Gastrocnemius medialis (tissue), 4 donors: ENCODE results near the gene ARAP3. TPM values are rescaled to one million over a fixed set of nuclear protein-coding genes. Genes with fewer than 3 reads are reported as not detected.
A peak's percentile ranks its signal among the peaks of the same experiment; 100 is the strongest.
"Not testable (repeated sequence)": the region's sequence is repeated elsewhere in the genome, so short reads cannot be mapped to it uniquely, and the experiment has no call there.

Experiments
- ATAC-seq, 2 donors: fragments of 150-250 bp; one replicate each; pipeline ENCODE4 v1.9.1; 2016
- DNase-seq, 2 donors: peaks; one replicate each; pipeline ENCODE4 v3.0.0-alpha.2; 2019
- H3K27ac ChIP-seq, 4 donors: fragments of 200-600 bp; sonication (generic); 1 replicate in 1 of 4; 2 replicates in 3 of 4; pipeline ENCODE4 v1.5.1; 2016 to 2018; ENCODE audit warnings: mild to moderate bottlenecking in 2 of 4, moderate library complexity in 1 of 4
- H3K27me3 ChIP-seq, 3 donors: fragments of 200-600 bp; sonication (generic) in 2 of 3; 1 replicate in 1 of 3; 2 replicates in 2 of 3; pipeline versions ENCODE4 v1.5.1 to v1.6.0; 2016 to 2019; ENCODE audit warnings: mild to moderate bottlenecking in 1 of 3, moderate library complexity in 1 of 3
- H3K36me3 ChIP-seq, 2 donors: fragments of 200-600 bp; sonication (generic) in 1 of 2; one replicate each; pipeline ENCODE4 v1.5.1; 2017 to 2018
- H3K4me1 ChIP-seq, 2 donors: fragments of 200-600 bp; sonication (generic) in 1 of 2; one replicate each; pipeline ENCODE4 v1.5.1; 2016 to 2017; ENCODE audit warnings: mild to moderate bottlenecking in 2 of 2
- H3K4me3 ChIP-seq, 4 donors: fragments of 200-600 bp; sonication (generic) in 3 of 4; 1 replicate in 1 of 4; 2 replicates in 3 of 4; pipeline ENCODE4 v1.5.1; 2016 to 2019; ENCODE audit warnings: mild to moderate bottlenecking in 2 of 4
- H3K9me3 ChIP-seq, 3 donors: fragments of 200-600 bp; sonication (generic) in 2 of 3; 1 replicate in 1 of 3; 2 replicates in 2 of 3; pipeline ENCODE4 v1.5.1; 2016 to 2019
- POLR2A ChIP-seq, 2 donors: fragments of 450-650 bp; IDR thresholded peaks; one replicate each; pipeline ENCODE4 v1.6.1; 2017; ENCODE audit warnings: antibody characterized with exemption in 2 of 2, mild to moderate bottlenecking in 2 of 2, moderate library complexity in 2 of 2
- in situ Hi-C, 4 donors: fragments of 200-750 bp; cut with MboI; loops; one replicate each; pipeline versions ENCODE4 v1.15.0 to v1.8.0; 2017; ENCODE audit warnings: low sequenced_read_pairs in 4 of 4
- intact Hi-C: fragments of 100-400 bp; cut with DNase I; formaldehyde crosslinking; loops from one replicate; pipeline ENCODE4 v1.15.1; 2023; ENCODE audit warnings: low total_unique reads
- total RNA-seq, 4 donors: library from RNA; depleted of rRNA; stranded (reverse); fragments of >200 nt; gene quantifications; one replicate each; pipeline versions ENCODE4 v1.1.0 to v1.2.3, GENCODE V29; 2016
- TF ChIP-seq, protein P1 (sequence below), 5 experiments: fragments of 450-650 bp in 3 of 5; fragments of 200-600 bp in 2 of 5; sonication (generic) in 2 of 5; IDR thresholded peaks in 4 of 5; conservative IDR thresholded peaks in 1 of 5; 1 replicate in 4 of 5; 2 replicates in 1 of 5; pipeline ENCODE4 v1.5.1; 2016 to 2019; ENCODE audit warnings: antibody characterized with exemption in 5 of 5, mild to moderate bottlenecking in 3 of 5, moderate library complexity in 3 of 5

Gene ARAP3
- total RNA-seq, 4 donors from 2014 or later = 1.6 to 5.5 (median 3.0) TPM

DNA sequence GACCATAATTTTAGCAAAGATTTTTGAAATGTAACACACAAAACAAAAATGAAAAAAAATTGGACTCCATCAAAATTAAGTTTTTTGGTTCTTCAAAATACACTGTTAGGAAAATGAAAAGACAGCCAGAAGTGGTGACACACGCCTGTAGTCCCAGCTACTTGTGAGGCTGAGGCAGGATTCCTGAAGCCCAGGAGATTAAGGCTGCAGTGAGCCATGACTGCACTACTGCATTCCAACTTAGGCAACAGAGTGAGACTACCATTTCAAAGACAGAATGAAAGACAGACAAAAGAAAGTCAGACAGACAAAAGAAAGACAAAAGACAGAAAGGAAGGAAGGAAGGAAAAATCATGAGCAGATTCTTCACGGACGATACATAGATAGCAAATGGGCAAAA, 70.7 kb downstream of the ARAP3 start:
- intact Hi-C loops (no loop called here), in situ Hi-C loops (no loop called here)
- Histone ChIP-seq H3K9me3 (no peaks in the 10 kb centered on the region), H3K4me3 (no peak overlapping the region), H3K27me3 (no peaks in the 10 kb centered on the region), H3K4me1 (peaks cover 75 to 87% of the 10 kb centered on the region in 2 donors), H3K27ac (peak overlapping the region in 2 of 4 donors; percentile 89 to 100), H3K36me3 (no peaks in the 10 kb centered on the region)
- no peak for ATAC-seq
- TF ChIP-seq POLR2A (IDR thresholded peaks at IDR 0.05) = no peak
- TF ChIP-seq, protein P1, sequence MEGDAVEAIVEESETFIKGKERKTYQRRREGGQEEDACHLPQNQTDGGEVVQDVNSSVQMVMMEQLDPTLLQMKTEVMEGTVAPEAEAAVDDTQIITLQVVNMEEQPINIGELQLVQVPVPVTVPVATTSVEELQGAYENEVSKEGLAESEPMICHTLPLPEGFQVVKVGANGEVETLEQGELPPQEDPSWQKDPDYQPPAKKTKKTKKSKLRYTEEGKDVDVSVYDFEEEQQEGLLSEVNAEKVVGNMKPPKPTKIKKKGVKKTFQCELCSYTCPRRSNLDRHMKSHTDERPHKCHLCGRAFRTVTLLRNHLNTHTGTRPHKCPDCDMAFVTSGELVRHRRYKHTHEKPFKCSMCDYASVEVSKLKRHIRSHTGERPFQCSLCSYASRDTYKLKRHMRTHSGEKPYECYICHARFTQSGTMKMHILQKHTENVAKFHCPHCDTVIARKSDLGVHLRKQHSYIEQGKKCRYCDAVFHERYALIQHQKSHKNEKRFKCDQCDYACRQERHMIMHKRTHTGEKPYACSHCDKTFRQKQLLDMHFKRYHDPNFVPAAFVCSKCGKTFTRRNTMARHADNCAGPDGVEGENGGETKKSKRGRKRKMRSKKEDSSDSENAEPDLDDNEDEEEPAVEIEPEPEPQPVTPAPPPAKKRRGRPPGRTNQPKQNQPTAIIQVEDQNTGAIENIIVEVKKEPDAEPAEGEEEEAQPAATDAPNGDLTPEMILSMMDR (IDR thresholded peaks at IDR 0.05 in 4 of 5, conservative IDR thresholded peaks at IDR 0.05 in 1 of 5) = no peak
- no peak for DNase-seq

DNA sequence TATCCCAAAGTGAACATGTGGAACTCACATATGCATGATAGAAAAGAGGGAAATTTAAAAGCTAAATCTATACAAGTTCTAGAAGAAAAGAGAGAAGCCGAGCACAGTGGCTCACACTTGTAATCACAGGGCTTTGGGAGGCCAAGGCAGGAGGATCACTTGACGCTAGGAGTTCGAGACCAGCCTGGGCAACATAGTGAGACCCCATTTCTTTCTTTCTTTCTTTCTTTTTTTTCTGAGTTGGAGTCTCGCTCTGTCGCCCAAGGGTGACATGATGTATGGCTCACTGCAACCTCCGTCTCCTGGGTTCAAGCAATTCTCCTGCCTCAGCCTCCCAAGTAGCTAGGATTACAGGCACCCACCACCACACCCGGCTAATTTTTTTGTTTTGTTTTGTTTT, 72.1 kb downstream of the ARAP3 start:
- ATAC-seq, H3K27me3 ChIP-seq, H3K9me3 ChIP-seq, intact Hi-C loops, DNase-seq, in situ Hi-C loops, H3K36me3 ChIP-seq, H3K4me3 ChIP-seq: not testable (repeated sequence)
- peaks cover 80 to 87% of the 10 kb centered on the region in 2 donors for H3K4me1 ChIP-seq
- peak overlapping the region; percentile 0 to 94 (median 90) for H3K27ac ChIP-seq

DNA sequence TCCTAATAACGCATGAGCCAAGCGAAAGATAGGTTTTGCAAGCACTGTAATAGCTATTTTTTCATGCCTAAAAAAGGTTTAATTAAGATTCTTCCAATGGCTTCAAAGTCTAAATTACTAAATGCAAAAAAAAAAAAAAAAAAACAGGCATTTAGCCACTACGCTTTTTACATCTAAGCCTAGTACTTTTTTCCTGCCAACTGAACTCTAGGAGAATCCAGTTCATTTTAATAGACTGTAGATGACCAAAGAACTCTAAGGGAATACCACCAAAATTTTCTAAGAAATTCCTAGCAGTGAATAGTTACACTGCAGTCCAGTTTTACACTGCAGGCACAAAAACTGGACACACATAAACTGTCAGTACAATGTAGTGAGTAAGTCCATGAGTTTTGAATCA, 73.0 kb downstream of the ARAP3 start:
- ATAC-seq (no peak), DNase-seq (no peak)
- Histone ChIP-seq H3K4me3 (no peak overlapping the region), H3K9me3 (no peaks in the 10 kb centered on the region), H3K27ac (peak overlapping the region; percentile 89 to 94 (median 91)), H3K27me3 (no peaks in the 10 kb centered on the region), H3K4me1 (peaks cover 80 to 86% of the 10 kb centered on the region in 2 donors), H3K36me3 (no peaks in the 10 kb centered on the region)
- intact Hi-C loops = no loop called here
- no peak for TF ChIP-seq POLR2A (IDR thresholded peaks at IDR 0.05)
- TF ChIP-seq, protein P1 (IDR thresholded peaks at IDR 0.05 in 4 of 5, conservative IDR thresholded peaks at IDR 0.05 in 1 of 5) = no peak
- in situ Hi-C loops = no loop called here

DNA sequence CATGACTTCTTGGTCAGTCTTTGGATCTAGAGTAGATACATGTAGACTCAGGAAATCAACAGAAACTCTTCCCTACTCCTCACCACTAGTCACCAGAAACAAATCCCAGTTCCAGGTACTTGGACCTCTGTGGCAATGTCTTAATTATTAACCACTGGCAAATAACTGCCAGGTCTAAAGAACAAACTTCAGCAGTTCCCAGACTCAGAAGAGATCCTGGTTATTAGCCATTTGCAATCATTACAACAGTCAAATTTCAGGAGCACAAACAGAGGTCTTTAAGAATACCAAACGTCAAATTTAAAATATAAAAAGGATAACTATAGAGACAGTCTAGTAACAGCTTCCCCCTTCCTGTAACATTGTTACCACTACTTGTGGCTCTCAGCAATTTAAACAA, 73.5 kb downstream of the ARAP3 start:
- in situ Hi-C loops (no loop called here), intact Hi-C loops (no loop called here)
- H3K4me1 ChIP-seq = peaks cover 80 to 86% of the 10 kb centered on the region in 2 donors
- H3K27ac ChIP-seq = peak overlapping the region; percentile 89 to 94 (median 91)
- H3K27me3 ChIP-seq = no peaks in the 10 kb centered on the region
- DNase-seq = no peak
- no peaks in the 10 kb centered on the region for H3K36me3 ChIP-seq
- no peak overlapping the region for H3K4me3 ChIP-seq
- no peaks in the 10 kb centered on the region for H3K9me3 ChIP-seq
- TF ChIP-seq POLR2A (IDR thresholded peaks at IDR 0.05) = no peak
- TF ChIP-seq, protein P1 (IDR thresholded peaks at IDR 0.05 in 4 of 5, conservative IDR thresholded peaks at IDR 0.05 in 1 of 5) = no peak
- ATAC-seq = peak in 1 of 2 donors; percentile 35

DNA sequence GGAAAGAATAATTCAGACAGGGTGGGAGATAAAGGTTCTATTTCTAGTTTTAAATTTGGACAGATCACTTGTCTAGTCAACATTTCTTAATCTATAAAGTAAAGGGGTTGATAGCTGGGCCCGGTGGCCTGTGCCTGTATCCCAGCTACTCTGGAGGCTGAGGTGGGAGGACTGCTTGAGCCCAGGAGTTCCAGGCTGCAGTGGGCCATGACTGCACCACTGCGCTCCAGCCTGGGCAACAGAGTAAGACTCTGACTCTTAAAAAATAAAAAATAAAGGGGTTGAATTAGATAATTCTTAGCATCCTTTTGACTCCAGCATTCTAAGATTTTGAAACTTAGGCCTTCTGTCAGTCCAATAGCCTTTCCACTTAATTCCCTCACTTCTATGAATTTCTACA, 74.0 kb downstream of the ARAP3 start:
- in situ Hi-C loops = no loop called here
- Histone ChIP-seq H3K9me3 (no peaks in the 10 kb centered on the region), H3K27ac (peak overlapping the region; percentile 89 to 94 (median 91)), H3K27me3 (no peaks in the 10 kb centered on the region), H3K36me3 (no peaks in the 10 kb centered on the region), H3K4me1 (peaks cover 80 to 86% of the 10 kb centered on the region in 2 donors), H3K4me3 (no peak overlapping the region)
- ATAC-seq (no peak), DNase-seq (no peak)
- intact Hi-C loops = no loop called here
- no peak for TF ChIP-seq POLR2A (IDR thresholded peaks at IDR 0.05)
- TF ChIP-seq, protein P1 (IDR thresholded peaks at IDR 0.05 in 4 of 5, conservative IDR thresholded peaks at IDR 0.05 in 1 of 5) = no peak
